ENCODE results near the gene SMIM41.

The SMIM41 gene

DNA sequence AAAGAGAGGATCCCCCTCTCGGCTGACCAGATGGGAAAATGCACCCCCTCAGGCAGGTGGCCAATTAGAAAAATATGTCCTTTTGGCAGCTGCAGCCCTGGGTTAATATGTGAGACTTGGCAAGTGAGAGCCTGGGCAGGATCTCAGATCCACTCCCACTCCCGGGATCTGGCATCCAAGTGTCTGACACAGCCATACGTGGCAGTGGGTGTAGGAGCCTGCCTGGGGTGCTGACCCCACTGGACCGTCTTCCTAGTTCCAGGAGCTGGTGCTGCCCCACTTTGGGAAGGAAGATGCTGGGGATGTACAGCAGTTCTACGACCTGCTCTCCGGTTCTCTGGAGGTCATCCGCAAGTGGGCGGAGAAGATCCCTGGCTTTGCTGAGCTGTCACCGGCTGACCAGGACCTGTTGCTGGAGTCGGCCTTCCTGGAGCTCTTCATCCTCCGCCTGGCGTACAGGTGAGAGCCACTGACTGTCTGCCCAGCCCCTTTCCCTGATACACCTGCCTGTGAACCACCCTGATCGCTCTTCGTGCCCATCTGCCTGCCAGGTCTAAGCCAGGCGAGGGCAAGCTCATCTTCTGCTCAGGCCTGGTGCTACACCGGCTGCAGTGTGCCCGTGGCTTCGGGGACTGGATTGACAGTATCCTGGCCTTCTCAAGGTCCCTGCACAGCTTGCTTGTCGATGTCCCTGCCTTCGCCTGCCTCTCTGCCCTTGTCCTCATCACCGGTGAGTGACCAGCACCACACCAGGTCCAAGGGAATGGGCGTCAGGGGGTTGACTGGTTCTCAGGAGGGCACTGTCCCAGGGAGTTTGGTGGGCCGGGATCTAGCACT is 22.5 kb upstream of the SMIM41 start:
- H3K4me3 Mint-ChIP-seq, result no peak overlapping the region
- no peak overlapping the region for H3K27ac Mint-ChIP-seq
- peaks cover 59% of the 10 kb centered on the region for H3K36me3 Mint-ChIP-seq (ENCODE audit: low read depth)

DNA sequence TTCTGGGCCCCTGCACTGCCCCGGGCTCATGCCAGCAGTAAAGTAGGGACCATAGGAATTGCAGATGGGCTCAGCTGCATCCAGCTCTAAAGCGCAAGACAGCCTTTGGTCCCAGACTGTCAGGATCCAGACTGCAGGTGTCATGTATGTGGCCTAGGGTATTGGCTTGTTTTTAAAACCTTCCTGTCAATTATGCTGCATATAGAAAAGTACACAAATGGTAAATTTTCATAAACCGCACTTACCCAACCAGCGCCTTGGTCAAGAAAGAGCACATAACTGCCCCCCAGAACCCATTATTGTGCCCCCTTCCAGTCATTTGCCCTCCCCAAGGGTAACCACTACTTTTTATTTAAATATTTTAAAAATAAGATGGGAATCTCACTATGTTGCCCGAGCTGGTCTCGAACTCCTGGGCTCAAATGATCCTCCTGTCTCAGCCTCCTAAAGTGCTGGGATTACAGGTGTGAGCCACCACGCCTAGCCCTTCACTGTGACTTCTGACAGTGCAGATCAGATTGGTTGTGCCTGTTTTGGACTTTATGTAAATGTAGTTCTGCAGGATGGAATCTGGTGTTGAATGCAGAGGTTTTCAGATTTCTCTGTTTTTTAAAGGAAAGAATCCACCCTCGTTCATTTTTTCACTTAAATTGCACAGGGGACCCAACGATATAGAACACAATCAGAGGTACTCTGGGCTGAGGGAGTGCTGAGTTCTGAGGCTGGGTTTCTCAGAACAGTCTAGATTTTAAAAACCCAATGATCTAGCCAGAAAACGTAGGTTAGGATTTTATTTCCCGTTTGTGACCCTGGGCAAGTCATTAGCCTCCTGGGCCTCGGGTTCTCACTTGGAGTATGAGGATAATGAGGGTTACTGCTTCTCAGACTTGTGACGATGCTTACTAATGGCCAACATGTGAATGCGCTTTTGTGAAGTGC is 21.6 kb upstream of the SMIM41 start:
- Mint-ChIP-seq H3K36me3 (ENCODE audit: low read depth) (peaks cover 58% of the 10 kb centered on the region), H3K4me3 (no peak overlapping the region), H3K27ac (no peak overlapping the region), H3K27me3 (no peaks in the 10 kb centered on the region), H3K4me1 (ENCODE audit: low read depth) (peaks cover 11% of the 10 kb centered on the region), H3K9me3 (no peaks in the 10 kb centered on the region)
- no peak for DNase-seq

More for the DNA sequence above, 22.5 kb upstream of the SMIM41 start:
- no peaks in the 10 kb centered on the region for H3K27me3 Mint-ChIP-seq
- no peaks in the 10 kb centered on the region for H3K9me3 Mint-ChIP-seq
- peaks cover 19% of the 10 kb centered on the region for H3K4me1 Mint-ChIP-seq (ENCODE audit: low read depth)
- DNase-seq, result no peak

DNA sequence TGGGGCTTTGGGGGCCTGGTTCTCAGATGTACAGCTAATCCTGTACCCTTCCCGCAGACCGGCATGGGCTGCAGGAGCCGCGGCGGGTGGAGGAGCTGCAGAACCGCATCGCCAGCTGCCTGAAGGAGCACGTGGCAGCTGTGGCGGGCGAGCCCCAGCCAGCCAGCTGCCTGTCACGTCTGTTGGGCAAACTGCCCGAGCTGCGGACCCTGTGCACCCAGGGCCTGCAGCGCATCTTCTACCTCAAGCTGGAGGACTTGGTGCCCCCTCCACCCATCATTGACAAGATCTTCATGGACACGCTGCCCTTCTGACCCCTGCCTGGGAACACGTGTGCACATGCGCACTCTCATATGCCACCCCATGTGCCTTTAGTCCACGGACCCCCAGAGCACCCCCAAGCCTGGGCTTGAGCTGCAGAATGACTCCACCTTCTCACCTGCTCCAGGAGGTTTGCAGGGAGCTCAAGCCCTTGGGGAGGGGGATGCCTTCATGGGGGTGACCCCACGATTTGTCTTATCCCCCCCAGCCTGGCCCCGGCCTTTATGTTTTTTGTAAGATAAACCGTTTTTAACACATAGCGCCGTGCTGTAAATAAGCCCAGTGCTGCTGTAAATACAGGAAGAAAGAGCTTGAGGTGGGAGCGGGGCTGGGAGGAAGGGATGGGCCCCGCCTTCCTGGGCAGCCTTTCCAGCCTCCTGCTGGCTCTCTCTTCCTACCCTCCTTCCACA is 20.7 kb upstream of the SMIM41 start:
- Mint-ChIP-seq H3K27me3 (no peaks in the 10 kb centered on the region), H3K9me3 (no peaks in the 10 kb centered on the region), H3K27ac (no peak overlapping the region), H3K4me1 (ENCODE audit: low read depth) (peaks cover 5% of the 10 kb centered on the region), H3K36me3 (ENCODE audit: low read depth) (peaks cover 58% of the 10 kb centered on the region), H3K4me3 (no peak overlapping the region)
- no peak for DNase-seq

DNA sequence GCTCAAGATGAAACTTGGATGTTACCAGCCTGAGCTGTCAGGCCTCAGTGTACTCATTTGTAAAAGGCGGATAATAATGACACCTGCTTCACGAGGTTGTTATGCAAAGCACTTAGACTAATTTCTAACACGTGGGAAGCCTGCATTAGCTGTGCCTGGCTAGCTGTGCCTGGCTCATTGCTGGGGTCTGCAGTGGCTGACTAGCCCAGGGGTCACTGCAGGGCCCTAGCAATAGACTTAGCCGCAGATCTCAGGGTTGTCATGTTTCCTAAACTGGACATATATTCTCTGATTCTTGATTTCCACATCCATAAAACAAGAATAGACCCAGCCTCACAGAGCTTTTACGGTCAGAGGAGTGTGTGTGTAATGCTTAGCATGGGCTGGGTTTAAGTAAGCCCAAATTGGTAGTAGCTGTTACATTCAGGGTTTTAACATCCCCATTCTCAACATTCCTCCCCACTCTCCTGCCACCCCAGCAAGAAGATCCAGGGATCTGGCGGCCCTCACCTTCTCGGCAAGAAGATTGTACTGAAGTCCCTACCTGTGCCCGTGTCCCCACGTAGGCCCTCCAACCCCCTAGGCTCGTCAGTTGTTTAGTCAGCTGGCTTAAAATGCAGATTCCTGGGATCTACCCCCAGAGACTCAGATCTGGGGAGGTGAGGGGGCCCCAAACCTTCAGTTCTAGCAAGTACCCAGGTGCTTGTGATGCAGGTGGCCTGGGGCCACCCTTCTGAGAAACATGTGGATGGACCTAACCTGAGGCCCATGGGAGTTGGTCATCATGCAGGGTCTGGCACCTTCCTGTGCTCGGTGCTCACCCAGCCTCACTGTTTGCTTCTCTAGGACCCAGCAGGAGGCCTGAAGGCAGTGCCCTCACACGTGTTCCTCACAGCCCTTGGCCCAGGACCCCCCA is 19.7 kb upstream of the SMIM41 start:
- no peak for DNase-seq
- Mint-ChIP-seq H3K4me3 (no peak overlapping the region), H3K4me1 (ENCODE audit: low read depth) (no peaks in the 10 kb centered on the region), H3K27me3 (no peaks in the 10 kb centered on the region), H3K27ac (no peak overlapping the region), H3K9me3 (no peaks in the 10 kb centered on the region), H3K36me3 (ENCODE audit: low read depth) (peaks cover 48% of the 10 kb centered on the region)

DNA sequence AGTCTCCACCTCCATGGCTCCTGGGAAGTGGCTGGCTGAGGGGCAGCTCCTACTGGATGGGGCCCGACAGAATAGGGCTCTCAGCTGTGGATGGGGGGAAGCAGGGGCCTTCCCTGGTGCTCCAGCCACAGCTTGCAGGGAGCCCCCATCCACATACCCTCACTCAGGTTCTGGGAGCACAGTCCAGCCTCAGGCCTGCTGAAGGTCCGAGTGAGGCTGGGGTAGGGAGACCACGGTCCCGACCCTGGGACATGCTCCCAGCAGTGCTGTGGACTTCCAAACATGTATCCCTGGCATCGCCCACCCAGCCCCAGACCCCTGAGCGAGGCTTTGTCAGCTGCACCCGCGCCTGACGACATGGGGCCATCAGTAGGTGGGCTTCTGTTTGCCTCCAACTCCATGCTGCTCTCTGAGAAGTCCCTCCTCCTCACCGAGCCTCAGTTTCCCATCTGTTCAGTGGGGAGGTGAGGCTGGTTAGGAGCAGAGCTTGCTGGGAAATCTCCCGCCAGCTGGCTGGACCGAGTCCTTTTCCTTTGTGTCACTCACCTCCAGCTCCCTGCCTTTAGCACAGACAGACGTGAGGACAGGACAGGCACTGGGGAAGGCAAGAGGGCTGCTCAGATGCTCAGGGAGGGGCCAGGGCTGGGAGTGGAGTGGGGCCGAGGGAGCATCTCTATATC is 18.9 kb upstream of the SMIM41 start:
- no peak for DNase-seq
- Mint-ChIP-seq H3K9me3 (no peaks in the 10 kb centered on the region), H3K4me3 (no peak overlapping the region)

DNA sequence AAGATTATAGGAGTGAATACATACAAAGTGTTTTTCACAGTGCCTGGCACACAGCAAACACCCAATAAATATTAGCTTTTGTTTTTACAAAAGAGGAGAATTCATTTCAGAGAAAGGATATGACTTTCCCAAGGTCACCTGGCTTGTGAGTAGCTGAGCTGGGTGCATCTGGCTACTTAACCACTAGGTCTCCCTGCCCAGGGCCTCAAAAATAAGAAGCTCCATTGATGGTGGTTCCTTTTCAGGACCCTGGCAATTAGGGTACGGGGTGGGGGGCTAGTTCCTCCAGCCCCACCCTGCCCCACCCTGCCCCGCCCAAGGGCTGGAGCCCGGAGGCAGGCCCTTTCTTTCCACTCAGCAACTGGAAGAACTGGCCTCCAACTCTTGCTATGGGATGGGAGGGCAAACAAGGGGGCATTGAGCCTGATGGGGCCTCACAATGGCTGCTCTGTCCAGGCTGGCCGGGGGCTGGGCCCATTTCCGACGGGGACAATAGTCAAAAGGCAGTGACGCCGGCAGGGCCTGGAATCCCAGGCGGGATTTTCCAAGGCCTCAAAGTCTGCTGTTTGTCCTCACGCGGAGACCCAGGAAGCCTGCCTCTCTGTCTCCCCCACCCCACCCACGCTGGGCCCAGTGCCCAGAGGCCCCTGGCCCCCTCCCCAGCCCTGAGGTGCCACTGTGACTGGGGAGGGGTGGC is 17.9 kb upstream of the SMIM41 start:
- no peaks in the 10 kb centered on the region for H3K27me3 Mint-ChIP-seq
- H3K9me3 Mint-ChIP-seq, result no peaks in the 10 kb centered on the region
- no peak for DNase-seq
- peaks cover 5% of the 10 kb centered on the region for H3K4me1 Mint-ChIP-seq (ENCODE audit: low read depth)
- no peak overlapping the region for H3K4me3 Mint-ChIP-seq
- H3K27ac Mint-ChIP-seq, result no peak overlapping the region
- peaks cover 32% of the 10 kb centered on the region for H3K36me3 Mint-ChIP-seq (ENCODE audit: low read depth)

More for the DNA sequence above, 18.9 kb upstream of the SMIM41 start:
- Mint-ChIP-seq H3K27me3 (no peaks in the 10 kb centered on the region), H3K27ac (no peak overlapping the region), H3K4me1 (ENCODE audit: low read depth) (no peaks in the 10 kb centered on the region), H3K36me3 (ENCODE audit: low read depth) (peaks cover 40% of the 10 kb centered on the region)

DNA sequence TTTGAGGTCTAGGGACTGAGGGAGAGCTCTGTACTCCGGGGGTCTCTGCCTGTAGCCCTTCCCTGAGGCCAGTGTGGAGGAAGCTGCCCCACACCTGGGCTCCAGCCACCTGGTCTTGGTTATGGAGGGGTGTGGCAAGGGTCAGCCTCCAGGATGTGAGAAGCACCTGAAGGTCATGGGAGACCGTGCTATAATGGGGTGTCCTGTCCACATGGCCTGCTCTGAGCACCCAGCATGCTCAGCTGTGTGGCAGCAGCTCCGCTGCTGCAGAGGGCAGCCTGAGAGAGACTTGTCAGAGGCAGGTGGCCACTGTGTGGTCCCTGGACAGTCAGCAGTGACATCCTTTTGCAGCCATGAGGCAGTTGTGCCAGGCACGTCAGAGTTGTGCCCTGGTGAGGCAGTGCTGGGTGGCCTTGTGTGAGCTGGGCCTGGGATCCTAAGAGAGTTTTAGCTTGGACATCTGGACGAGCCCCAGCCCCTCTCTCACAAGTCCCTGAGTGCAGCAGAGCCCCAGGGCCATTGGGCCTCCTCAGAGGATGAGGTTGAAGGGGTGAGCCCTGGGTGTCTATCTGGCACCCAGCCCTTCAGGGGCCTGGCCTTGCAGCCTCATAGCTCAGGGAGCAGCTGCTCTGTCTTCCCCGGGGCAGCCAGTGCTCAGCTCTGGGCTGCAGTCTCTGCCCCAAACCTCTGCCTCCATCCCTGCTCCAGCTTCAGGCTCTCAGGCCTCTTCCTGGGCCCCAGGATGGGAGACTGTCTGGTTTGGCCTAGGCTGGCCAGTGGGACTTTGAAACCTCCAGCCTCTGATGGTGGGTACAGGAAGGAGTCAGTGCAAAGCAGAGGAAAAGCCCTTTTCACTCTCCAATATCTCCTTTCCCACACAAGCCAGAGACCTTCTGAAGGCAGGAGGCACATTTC is 17.1 kb upstream of the SMIM41 start:
- peaks cover 24% of the 10 kb centered on the region for H3K36me3 Mint-ChIP-seq (ENCODE audit: low read depth)
- H3K27ac Mint-ChIP-seq, result no peak overlapping the region
- no peak overlapping the region for H3K4me3 Mint-ChIP-seq
- no peaks in the 10 kb centered on the region for H3K9me3 Mint-ChIP-seq
- H3K4me1 Mint-ChIP-seq (ENCODE audit: low read depth), result peaks cover 5% of the 10 kb centered on the region
- H3K27me3 Mint-ChIP-seq, result no peaks in the 10 kb centered on the region
- DNase-seq, result no peak

DNA sequence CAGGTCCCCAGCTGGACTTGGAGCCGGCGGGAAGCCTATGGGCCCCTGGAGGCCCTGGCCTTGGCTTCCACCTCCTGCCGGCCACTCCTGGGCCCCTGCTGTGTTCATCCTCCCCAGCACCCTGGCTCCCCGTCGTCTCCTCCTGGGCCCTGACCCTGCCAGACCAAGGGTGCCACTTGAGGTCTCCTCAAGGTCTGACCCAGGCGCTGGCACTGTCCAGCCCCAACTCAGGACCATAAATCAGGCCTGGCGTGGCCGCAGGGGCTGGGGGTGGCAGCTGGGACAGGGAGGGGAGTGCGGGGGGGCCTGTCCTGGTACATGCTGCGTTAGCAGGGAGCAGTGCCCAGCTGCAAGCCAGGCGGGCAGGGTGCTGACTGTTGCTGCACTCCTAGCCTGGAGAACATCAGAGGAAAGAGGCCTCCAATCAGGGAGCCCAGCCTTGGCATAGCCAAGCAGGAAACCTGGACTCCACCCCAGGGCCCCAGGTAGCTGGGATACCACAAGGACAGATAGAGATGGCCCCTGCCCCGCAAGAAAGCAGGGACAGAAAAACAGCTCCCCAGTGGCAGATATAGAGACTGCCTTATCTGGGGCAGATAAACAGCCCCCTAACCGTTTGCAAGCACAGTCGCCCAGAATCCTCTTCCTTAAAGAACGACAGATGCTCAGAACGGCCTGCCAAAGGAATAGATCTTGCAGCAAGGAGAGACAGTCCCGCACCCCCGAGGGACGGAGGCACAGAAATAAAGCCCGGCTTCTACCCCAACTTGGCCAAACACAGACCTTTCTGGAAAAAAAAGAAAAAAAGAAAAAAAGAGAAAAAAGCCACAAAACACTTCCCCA is 16.2 kb upstream of the SMIM41 start:
- no peak overlapping the region for H3K4me3 Mint-ChIP-seq
- no peaks in the 10 kb centered on the region for H3K9me3 Mint-ChIP-seq
- no peak for DNase-seq
- no peaks in the 10 kb centered on the region for H3K27me3 Mint-ChIP-seq
- peaks cover 16% of the 10 kb centered on the region for H3K36me3 Mint-ChIP-seq (ENCODE audit: low read depth)
- no peak overlapping the region for H3K27ac Mint-ChIP-seq
- peaks cover 5% of the 10 kb centered on the region for H3K4me1 Mint-ChIP-seq (ENCODE audit: low read depth)

DNA sequence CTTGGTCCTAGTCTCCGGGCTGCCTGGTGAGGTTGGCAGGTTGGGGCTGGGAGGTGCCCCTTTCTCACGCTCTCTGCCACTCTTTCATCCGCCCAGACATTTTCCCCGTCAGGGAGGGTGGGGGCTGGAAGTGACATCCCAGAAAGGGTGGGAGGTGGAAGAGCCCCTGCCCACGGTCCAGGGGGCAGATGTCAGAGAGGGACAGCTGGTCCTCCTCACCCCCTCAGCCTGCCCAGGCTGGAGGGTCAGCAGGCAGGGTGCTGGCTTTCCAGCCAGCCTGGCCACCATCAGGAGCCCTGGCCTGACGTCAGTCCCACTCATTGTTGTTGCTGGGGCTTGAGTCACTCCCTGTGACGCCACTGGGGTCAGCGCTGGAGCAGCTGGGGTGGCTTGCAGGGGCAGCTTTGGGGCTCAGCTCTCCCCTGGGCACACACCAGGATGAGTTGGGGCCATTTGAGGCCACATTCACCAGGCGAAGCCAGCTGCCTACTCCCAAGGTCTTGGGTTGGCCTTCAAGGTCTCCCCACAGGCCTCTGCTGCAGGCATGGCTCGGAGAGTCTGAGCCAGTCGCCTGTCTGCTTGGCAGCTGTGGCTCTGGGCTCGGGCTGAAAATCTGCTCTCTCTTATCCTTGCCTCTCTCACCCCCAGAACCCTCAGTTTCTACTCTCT is 15.4 kb upstream of the SMIM41 start:
- H3K4me3 Mint-ChIP-seq, result no peak overlapping the region
- H3K9me3 Mint-ChIP-seq, result no peaks in the 10 kb centered on the region
- peaks cover 8% of the 10 kb centered on the region for H3K36me3 Mint-ChIP-seq (ENCODE audit: low read depth)
- no peaks in the 10 kb centered on the region for H3K27me3 Mint-ChIP-seq
- DNase-seq, result no peak
- H3K27ac Mint-ChIP-seq, result no peak overlapping the region
- peaks cover 8% of the 10 kb centered on the region for H3K4me1 Mint-ChIP-seq (ENCODE audit: low read depth)

DNA sequence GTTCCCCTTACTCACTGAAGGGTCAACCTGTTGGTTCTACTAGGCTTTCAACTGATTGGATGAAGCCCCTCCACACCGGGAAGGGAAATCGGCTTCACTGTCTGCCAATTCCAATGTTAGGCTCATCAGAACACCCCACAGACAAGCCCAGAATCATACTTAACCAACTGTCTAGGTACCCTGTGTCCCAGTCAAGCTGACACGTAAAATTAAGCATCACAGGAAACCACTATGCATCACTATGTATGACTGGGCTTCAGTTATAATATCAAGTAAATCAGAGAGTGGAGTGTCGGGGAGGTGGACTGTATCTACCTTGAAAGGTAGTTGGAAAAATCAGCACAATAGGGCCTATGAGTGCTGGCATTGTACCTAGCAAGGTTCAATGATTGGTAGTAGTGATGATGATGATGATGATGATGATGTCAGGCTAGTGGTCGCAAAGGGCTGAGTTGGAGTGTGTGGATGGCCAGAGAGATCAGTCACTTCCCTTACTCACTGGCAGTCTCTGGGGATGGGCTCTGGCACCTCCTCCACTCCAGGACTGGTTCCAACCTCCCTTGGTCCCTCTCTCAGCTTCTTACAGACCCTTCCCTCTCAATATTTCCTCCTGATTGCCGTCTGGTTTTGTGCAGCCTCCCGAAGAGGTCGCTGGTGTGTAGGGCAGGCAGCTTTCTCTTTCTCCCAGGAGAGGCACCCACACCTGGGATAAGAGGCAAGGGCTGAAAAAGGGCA is 13.0 kb upstream of the SMIM41 start:
- H3K9me3 Mint-ChIP-seq, result no peaks in the 10 kb centered on the region
- H3K4me3 Mint-ChIP-seq, result no peak overlapping the region
- peaks cover 25% of the 10 kb centered on the region for H3K4me1 Mint-ChIP-seq (ENCODE audit: low read depth)
- no peaks in the 10 kb centered on the region for H3K27me3 Mint-ChIP-seq
- DNase-seq, result no peak
- no peak overlapping the region for H3K27ac Mint-ChIP-seq
- peaks cover 13% of the 10 kb centered on the region for H3K36me3 Mint-ChIP-seq (ENCODE audit: low read depth)

DNA sequence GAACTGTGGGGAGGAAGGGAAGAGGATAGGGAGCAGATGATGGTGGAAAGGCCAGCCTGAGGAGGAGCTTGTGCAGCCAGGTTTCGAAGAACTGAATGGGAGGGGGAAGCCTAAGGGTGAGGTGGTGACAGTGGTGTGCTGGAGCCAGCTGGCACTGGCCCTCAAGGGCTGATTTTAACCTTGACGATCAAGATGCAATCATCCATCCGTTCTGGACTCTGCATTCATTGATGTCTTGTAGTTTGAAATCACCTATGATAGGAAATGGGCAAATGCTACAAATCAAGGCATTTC is 12.5 kb upstream of the SMIM41 start:
- Mint-ChIP-seq H3K27ac (no peak overlapping the region), H3K36me3 (ENCODE audit: low read depth) (peaks cover 16% of the 10 kb centered on the region), H3K9me3 (no peaks in the 10 kb centered on the region), H3K4me1 (ENCODE audit: low read depth) (peaks cover 30% of the 10 kb centered on the region), H3K4me3 (no peak overlapping the region), H3K27me3 (no peaks in the 10 kb centered on the region)
- no peak for DNase-seq
